Measurements from ENCODE around the gene LAMB4.

LAMB4 gene

GRCh38 chr7:108142675-108143259, 12.6 kb upstream of the LAMB4 start:
- no peak for DNase-seq

- no peak for DNase-seq
Observed at GRCh38 chr7:108142180-108142579, 12.0 kb upstream of the LAMB4 start.

DNA sequence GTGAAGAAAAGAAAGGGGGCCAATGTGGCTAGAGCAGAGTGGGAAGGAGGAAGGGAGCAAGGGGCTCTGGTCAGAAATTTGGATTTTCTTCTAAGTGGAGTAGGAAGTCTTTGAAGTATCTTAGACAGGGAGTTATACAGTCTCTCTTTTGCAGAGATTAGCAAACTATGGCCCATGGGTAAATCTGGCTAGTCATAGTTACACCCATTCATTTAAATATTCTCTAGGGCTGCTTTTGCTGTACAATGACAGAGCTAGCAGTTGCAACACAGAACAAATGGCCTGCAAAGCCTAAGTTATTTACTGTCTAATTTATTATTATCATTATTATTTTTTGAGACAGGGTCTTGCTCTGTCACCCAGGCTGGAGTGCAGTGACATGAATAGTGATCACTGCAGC, 10.5 kb upstream of the LAMB4 start:
- no peak for DNase-seq

DNA sequence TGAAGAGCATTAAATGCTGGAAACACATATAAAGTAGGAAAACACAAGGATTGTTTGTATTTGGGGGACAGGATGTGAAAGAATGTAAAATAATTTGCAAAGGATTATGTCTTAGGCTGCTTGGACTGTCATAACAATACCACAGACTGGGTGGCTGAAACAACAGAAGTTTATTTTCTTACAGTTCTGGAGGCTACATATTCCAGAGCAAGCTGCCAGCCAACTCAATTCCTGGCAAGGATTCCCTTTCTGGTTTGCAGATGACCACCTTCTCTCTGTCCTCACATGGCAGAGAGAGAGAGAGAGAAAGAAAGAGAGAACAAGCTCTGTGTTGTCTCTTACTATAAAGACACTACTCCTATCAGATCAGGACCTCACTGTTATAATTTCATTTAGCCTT, 8.8 kb upstream of the LAMB4 start:
- no peak for DNase-seq

GRCh38 chr7:108137993-108138392, 7.8 kb upstream of the LAMB4 start:
- no peak for DNase-seq

GRCh38 chr7:108137040-108137439, 6.9 kb upstream of the LAMB4 start:
- DNase-seq: no peak

- DNase-seq: no peak
Observed at GRCh38 chr7:108136191-108136688, 6.1 kb upstream of the LAMB4 start.

DNA sequence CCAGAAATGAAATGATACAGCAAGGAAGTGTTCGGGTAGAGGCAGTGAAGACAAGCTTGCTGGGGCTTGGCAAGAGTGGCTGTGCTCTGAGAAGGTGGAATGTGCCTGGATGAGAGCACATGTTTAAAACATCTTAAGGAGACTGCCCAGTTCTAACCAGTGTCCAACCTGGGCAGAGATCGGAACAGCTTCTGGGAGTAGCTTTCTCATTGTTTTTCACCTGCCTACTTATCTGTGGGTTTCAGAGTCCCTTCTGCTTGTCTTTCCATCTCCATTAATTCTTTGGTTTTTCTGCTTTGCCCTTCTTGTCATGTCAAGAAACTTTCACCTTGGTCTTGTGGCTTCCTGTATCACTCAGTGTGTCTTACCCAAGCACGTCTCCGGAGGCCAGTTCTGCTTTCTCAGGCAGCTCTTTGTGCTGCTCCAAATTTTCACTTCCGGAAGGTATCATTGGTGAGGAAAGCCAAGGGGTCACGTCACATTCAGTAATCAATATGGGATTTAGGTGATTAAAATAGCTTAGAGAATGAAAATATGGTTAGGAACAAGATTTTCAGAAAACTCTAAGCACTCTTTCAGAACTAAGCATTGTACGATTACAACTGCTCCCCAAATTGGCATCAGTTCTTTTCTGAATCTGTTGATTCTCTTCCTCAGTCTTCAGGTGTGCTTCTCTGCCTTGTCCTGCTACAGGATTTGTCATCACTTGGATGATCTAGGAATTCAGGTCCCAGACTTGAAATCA, 5.5 kb upstream of the LAMB4 start:
- no peak for DNase-seq

GRCh38 chr7:108134486-108134885, 4.3 kb upstream of the LAMB4 start:
- no peak for DNase-seq

DNA sequence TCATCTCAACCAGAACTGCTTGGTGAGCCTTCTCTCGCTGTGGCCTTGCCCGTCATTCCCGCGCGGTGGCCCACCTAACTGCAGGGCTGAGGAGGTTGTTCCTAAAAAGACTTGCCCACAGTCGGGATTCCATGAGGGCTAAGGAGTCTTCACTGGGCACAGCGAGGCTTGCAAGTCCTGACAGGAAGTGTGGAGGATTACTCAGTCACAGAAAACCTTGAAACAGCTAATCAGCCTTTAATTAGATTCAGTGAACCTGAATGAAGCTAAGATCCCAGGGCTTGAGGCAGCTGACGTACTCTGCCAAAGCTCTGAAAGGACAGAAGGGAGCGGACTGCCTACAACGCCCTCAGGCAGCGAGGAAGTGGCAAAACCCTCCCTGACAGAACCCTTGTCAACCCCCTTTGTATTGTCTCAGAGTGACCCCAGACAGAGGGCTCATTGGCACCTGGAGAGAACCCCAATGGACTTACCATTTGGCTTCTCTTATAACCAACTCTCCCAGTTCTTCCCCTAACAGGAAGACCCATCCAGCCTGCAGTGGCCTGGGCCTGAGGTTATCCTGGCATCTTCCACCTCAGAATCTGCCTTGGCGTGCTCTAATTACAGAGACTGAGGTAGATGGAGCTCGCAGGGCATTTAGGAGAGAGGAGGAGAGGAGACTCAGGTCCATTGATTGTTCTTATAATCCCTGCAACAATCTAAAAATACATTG, 2.5 kb upstream of the LAMB4 start:
- no peak for DNase-seq

GRCh38 chr7:108129018-108129965, 869 bp downstream of the LAMB4 start:
- no peak for DNase-seq

DNA sequence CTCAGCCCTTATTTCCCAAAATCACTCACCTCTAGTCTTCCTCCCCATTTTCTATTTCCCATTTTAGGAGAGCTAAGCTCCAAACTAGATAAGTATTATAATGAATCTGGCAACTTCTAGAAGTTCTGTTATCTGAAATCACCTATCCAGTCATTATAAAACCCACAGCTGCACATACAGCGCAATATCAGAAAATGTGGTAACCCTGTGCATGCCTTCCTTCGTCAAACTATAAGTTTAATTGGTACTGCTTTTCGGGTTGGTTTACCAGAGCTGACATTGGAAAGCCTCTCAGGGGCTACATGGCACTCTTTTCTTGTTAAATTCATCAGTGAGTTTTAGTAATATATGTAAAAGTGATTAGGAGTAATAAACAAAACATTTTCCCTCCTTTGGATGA, 1.6 kb downstream of the LAMB4 start:
- DNase-seq: no peak

GRCh38 chr7:108127461-108127860, 2.7 kb downstream of the LAMB4 start:
- no peak for DNase-seq

GRCh38 chr7:108124820-108125219, 5.3 kb downstream of the LAMB4 start:
- no peak for DNase-seq

GRCh38 chr7:108122181-108122580, 8.0 kb downstream of the LAMB4 start:
- no peak for DNase-seq

- no peak for DNase-seq
Observed at GRCh38 chr7:108120933-108121332, 9.2 kb downstream of the LAMB4 start.

DNA sequence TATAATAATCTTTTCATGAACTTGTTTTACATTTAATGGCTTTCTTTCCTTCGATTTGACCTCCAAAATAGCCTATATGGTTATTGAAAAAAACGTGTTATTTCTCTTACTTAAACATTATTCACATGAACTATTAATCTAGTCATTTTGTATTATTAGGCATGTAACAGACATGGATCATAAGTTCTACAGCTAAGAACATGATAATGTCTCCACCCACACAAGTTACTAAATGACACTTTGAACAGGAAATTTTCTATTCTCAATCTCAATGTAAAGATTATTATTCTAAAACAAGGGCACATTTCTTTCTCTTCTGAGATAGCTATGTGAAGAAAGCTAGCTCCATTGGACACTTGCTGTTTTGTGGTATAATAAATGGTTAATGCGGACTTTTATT, 10.0 kb downstream of the LAMB4 start:
- no peak for DNase-seq

GRCh38 chr7:108118959-108119358, 11.2 kb downstream of the LAMB4 start:
- DNase-seq: no peak

DNA sequence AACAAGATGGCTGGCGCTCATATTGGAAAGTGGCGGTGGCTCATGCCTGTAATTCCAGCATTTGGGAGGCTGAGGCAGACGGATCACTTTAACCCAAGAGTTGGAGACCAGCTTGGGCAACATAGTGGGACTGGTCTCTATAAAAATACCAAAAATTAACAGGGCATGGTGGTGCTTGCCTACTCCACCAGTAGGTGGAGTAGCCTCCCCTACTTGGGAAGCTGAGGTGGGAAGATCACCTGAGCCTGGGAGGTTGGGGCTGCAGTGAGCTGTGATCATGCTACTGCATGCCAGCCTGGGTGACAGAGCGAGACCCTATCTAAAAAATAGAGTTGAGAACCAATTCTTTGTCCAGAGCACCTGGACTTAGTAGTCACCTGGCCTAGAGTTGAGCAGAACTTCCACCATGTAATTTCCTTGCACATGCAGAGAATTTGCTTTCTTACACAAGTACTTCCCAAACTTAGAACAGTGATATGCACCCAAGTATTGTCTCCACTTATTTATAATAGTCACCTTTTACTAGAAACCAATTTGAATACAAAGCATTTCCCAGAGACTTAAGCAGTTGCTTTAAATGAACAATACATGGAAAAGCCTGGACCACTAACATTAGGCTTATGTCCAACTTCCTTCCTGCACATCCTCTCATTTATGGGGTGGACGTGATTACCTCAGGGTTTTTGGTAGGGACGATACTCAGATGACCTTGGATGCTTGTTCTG, 15.9 kb downstream of the LAMB4 start:
- DNase-seq: no peak

DNA sequence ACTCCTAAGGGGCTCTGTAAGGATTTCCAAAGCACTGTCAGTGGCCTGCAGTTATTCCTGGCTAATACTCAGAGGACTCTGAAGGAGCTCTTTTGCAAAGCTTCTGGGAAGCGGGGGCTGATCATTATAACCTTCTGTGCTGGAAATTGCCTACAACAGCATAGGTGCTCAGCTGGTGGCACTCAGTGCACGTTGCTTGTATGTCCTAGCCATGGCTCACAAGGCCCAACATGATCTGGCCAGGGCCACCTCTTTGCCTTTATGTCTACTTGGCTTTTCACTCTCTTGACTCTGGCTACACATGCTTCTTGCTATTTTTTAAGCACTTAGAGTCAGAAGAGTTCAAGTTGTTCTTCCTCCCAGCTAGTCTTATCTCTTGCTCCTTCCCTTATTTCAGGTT, 17.5 kb downstream of the LAMB4 start:
- no peak for DNase-seq

GRCh38 chr7:108109221-108109908, 20.8 kb downstream of the LAMB4 start:
- DNase-seq: no peak

GRCh38 chr7:108108131-108108530, 22.0 kb downstream of the LAMB4 start:
- no peak for DNase-seq
